K562 (cell line): ENCODE results near the gene ATRN. TPM values are rescaled to one million over a fixed set of nuclear protein-coding genes. Genes with fewer than 3 reads are reported as not detected.

Source experiments
- ATAC-seq: fragments of 200-7000 bp; cut with Tn5 transposase; 3 replicates; pipeline ENCODE4 v1.9.1; 2020; ENCODE audit warnings: moderate library complexity
- BruUV-seq: library from RNA; stranded (reverse); fragments of 400-500 nt; replicated peaks from 2 replicates; lab custom pipeline; 2021; lab: Mats Ljungman, UMichigan
- CTCF ChIA-PET: fragments of 300-600 bp; formaldehyde crosslinking; extraction: SDS; loops from one replicate; lab custom pipeline; 2021; ENCODE audit warnings: low intra/inter-chr PET ratio; lab: Yijun Ruan, JAX
- POLR2A ChIA-PET: fragments of 300-600, 350-650 bp; sonication (Branson Sonifier 250); formaldehyde crosslinking; extraction: SDS; loops from one replicate; lab custom pipeline; 2021; ENCODE audit warnings: antibody characterized with exemption, inconsistent platforms; lab: Yijun Ruan, JAX
- DNase-seq, 4 experiments: peaks; one replicate each; pipeline versions ENCODE4 v3.0.0 to v3.0.0-alpha.2; 2011 to 2018; ENCODE audit warnings: low spot score in 3 of 4, mixed read lengths in 3 of 4; ENCODE audit errors: extremely low read depth in 1 of 4
- FAIRE-seq: peaks from 2 replicates; lab custom pipeline; 2011; peaks lifted over from hg19 to GRCh38; lab: Jason Lieb, UNC
- H2AFZ ChIP-seq: 2 replicates; pipeline ENCODE4 v1.6.0; 2011; ENCODE audit warnings: low read depth, low read length, control low read depth, inconsistent platforms
- H3K27ac ChIP-seq: fragments of 200-600 bp; 3 replicates; pipeline ENCODE4 v1.8.0; 2011; ENCODE audit warnings: low read depth, mild to moderate bottlenecking, control low read depth, inconsistent platforms, low read length, moderate library complexity, mixed read lengths; ENCODE audit errors: extremely low read depth
- H3K27me3 ChIP-seq, 2 experiments: fragments of 300-600 bp in 1 of 2; 2 replicates in 1 of 2; 3 replicates in 1 of 2; pipeline versions ENCODE4 v1.6.0 to v1.8.0; 2011; ENCODE audit warnings: inconsistent platforms in 2 of 2, low read length in 2 of 2, mild to moderate bottlenecking in 1 of 2, mixed read lengths in 1 of 2, moderate library complexity in 1 of 2; ENCODE audit not compliant: control insufficient read depth in 2 of 2, insufficient read depth in 2 of 2
- H3K36me3 ChIP-seq: fragments of 300-600 bp; 3 replicates; pipeline ENCODE4 v1.8.0; 2011; ENCODE audit warnings: mild to moderate bottlenecking, low read length, inconsistent platforms; ENCODE audit not compliant: control insufficient read depth, insufficient read depth
- H3K4me1 ChIP-seq, 2 experiments: fragments of 200-600 bp in 1 of 2; replicated peaks in 1 of 2; 2 replicates in 1 of 2; 3 replicates in 1 of 2; pipeline versions ENCODE4 v1.5.1 to v1.8.0; 2011; ENCODE audit warnings: inconsistent platforms in 2 of 2, low read length in 2 of 2, mild to moderate bottlenecking in 1 of 2, mixed read lengths in 1 of 2, moderate library complexity in 1 of 2; ENCODE audit not compliant: control insufficient read depth in 2 of 2, insufficient read depth in 2 of 2
- H3K4me2 ChIP-seq: 2 replicates; pipeline ENCODE4 v1.6.1; 2011; ENCODE audit warnings: low read length, control low read depth, inconsistent platforms, mixed read lengths; ENCODE audit not compliant: insufficient read depth
- H3K4me3 ChIP-seq: fragments of 200-600 bp; sonication (generic), shearing (Covaris generic); 2 replicates; pipeline ENCODE4 v1.5.1; 2016; ENCODE audit warnings: control low read depth, inconsistent platforms
- H3K79me2 ChIP-seq: fragments of 200-600 bp; 3 replicates; pipeline ENCODE4 v1.8.0; 2011; ENCODE audit warnings: low read length, inconsistent platforms; ENCODE audit not compliant: control insufficient read depth, insufficient read depth
- H3K9ac ChIP-seq, 2 experiments: 2 replicates each; pipeline versions ENCODE4 v1.6.0 to v1.6.1; 2011; ENCODE audit warnings: low read depth in 2 of 2, low read length in 2 of 2, control low read depth in 1 of 2, inconsistent platforms in 1 of 2, mild to moderate bottlenecking in 1 of 2, mixed read lengths in 1 of 2; ENCODE audit not compliant: insufficient read depth in 1 of 2
- H3K9me1 ChIP-seq: one replicate; pipeline ENCODE4 v1.6.0; 2011; ENCODE audit warnings: inconsistent platforms, mild to moderate bottlenecking, low read length, moderate library complexity; ENCODE audit not compliant: control insufficient read depth, insufficient read depth
- H3K9me3 ChIP-seq: replicated peaks from 2 replicates; pipeline ENCODE4 v1.5.1; 2011; ENCODE audit warnings: low read depth, low read length, inconsistent platforms; ENCODE audit not compliant: control insufficient read depth, insufficient read depth
- H4K20me1 ChIP-seq: replicated peaks from 2 replicates; pipeline ENCODE4 v1.6.1; 2011; ENCODE audit warnings: low read length, inconsistent platforms, mixed read lengths; ENCODE audit not compliant: control insufficient read depth, insufficient read depth
- BRF2 ChIP-seq: IDR thresholded peaks from 3 replicates; pipeline ENCODE4 v1.6.1; 2011; ENCODE audit warnings: borderline replicate concordance, mild to moderate bottlenecking; ENCODE audit not compliant: insufficient read length, insufficient read depth
- CREB1 ChIP-seq, 2 experiments: sonication (generic) in 1 of 2; formaldehyde crosslinking in 1 of 2; IDR thresholded peaks; 2 replicates each; pipeline versions ENCODE4 v1.6.1 to v1.8.0; 2012 to 2022; ENCODE audit warnings: inconsistent platforms in 1 of 2, mild to moderate bottlenecking in 1 of 2, missing genetic modification reagents in 1 of 2, moderate library complexity in 1 of 2
- E2F1 ChIP-seq: sonication (generic); formaldehyde crosslinking; IDR thresholded peaks from 2 replicates; pipeline ENCODE4 v1.8.1; 2023; ENCODE audit warnings: mild to moderate bottlenecking, missing genetic modification reagents, moderate library complexity
- ELF4 ChIP-seq: fragments of 450-650 bp; formaldehyde crosslinking; IDR thresholded peaks from 2 replicates; pipeline ENCODE4 v1.4.0; 2022; ENCODE audit warnings: missing genetic modification characterization
- GTF3C2 ChIP-seq: IDR thresholded peaks from 3 replicates; pipeline ENCODE4 v1.6.1; 2011; ENCODE audit warnings: borderline replicate concordance, mild to moderate bottlenecking, moderate library complexity; ENCODE audit not compliant: insufficient read length; ENCODE audit errors: extremely low read depth
- KDM5B ChIP-seq: fragments of 200-600 bp; sonication (generic); IDR thresholded peaks from 2 replicates; pipeline ENCODE4 v1.6.1; 2012; ENCODE audit warnings: low read depth, mild to moderate bottlenecking, moderate library complexity, low read length, control low read depth, inconsistent platforms; ENCODE audit not compliant: insufficient replicate concordance
- PRPF4 ChIP-seq: fragments of 200-400 bp; formaldehyde crosslinking; IDR thresholded peaks from one replicate; pipeline ENCODE4 v1.6.1; 2017; ENCODE audit warnings: low read length, low read depth, mild to moderate bottlenecking; ENCODE audit not compliant: insufficient read depth, poor library complexity, severe bottlenecking
- SIRT6 ChIP-seq: IDR thresholded peaks from one replicate; pipeline ENCODE4 v1.6.1; 2012; ENCODE audit warnings: low read depth, mild to moderate bottlenecking, control low read depth, inconsistent platforms, low read length, moderate library complexity
- TAL1 ChIP-seq: fragments of 450-650 bp; IDR thresholded peaks from 2 replicates; pipeline ENCODE4 v1.6.1; 2016; ENCODE audit warnings: mild to moderate bottlenecking
- ZBTB26 ChIP-seq: fragments of 450-650 bp; formaldehyde crosslinking; IDR thresholded peaks from 2 replicates; pipeline ENCODE4 v1.4.0; 2022; ENCODE audit warnings: missing genetic modification characterization
- ZBTB34 ChIP-seq: fragments of 250-450 bp; sonication (Bioruptor Pico); IDR thresholded peaks from 2 replicates; pipeline ENCODE4 v1.8.0; 2021; ENCODE audit warnings: mild to moderate bottlenecking, moderate library complexity
- ZNF253 ChIP-seq: fragments of 250-450 bp; sonication (Bioruptor Pico); conservative IDR thresholded peaks from 2 replicates; pipeline ENCODE4 v1.6.1; 2021; ENCODE audit warnings: mild to moderate bottlenecking
- WGBS: fragments of 100-300 bp; shearing (Covaris generic); methylation state at CpG from one replicate; pipeline ENCODE4 v1.1.6; 2016; ENCODE audit warnings: low coverage, mixed read lengths; ENCODE audit not compliant: insufficient coverage; ENCODE audit errors: missing lambda C conversion rate; 5-methylcytosine and 5-hydroxymethylcytosine counted together
- in situ Hi-C: fragments of 300-500 bp; cut with MboI; formaldehyde crosslinking; loops from 4 replicates; pipeline ENCODE4 v1.15.0; 2018; ENCODE audit warnings: inconsistent platforms, mixed read lengths
- intact Hi-C: fragments of 100-400 bp; cut with micrococcal nuclease; formaldehyde crosslinking; loops from 2 replicates; pipeline ENCODE4 v1.14.2; 2022
- polyA plus RNA-seq, 8 experiments: library from polyadenylated mRNA; depleted of rRNA in 4 of 8; stranded (reverse) in 5 of 8; unstranded in 3 of 8; fragments of >200 nt; fragmentation: Nextera tagmentation in 2 of 8; fragmentation: Illumina TruSeq in 1 of 8; extraction: Ambion mirVana in 2 of 8; extraction: Trizol in 1 of 8; gene quantifications; 2 replicates each; pipeline versions ENCODE4 v1.2.1 to v1.2.3, GENCODE V29; 2011 to 2014; ENCODE audit warnings: inconsistent platforms in 1 of 8, missing spikeins in 1 of 8
- total RNA-seq, 7 experiments: library from RNA; depleted of rRNA in 6 of 7; stranded (reverse); fragments of >200 nt in 6 of 7; fragmentation: Illumina TruSeq in 2 of 7; extraction: Trizol in 2 of 7; gene quantifications; 2 replicates each; pipeline versions ENCODE4 v1.2.1 to v1.2.3, GENCODE V29; 2011 to 2021; ENCODE audit warnings: low replicate concordance in 1 of 7

The ATRN gene
- total and polyA plus RNA-seq, 9 of the 15 experiments (the other 6 are each of a cell fraction or from before 2014, with no cell fraction given) = 0.69 to 16.5 (median 7.6) TPM

- Histone ChIP-seq H3K79me2 (no peaks in the 10 kb centered on the region), H3K27me3 (no peaks in the 10 kb centered on the region), H3K9ac (no peak overlapping the region), H3K9me1 (no peaks in the 10 kb centered on the region), H3K4me3 (no peak overlapping the region), H3K36me3 (no peaks in the 10 kb centered on the region), H3K27ac (no peak overlapping the region), H3K9me3 (no peaks in the 10 kb centered on the region), H4K20me1 (no peaks in the 10 kb centered on the region), H3K4me1 (no peaks in the 10 kb centered on the region), H3K4me2 (no peak overlapping the region), H2AFZ (no peak overlapping the region)
- BruUV-seq = no TSS peak
- DNase-seq = no peak
- ChIA-PET POLR2A (no interaction called here), CTCF (no interaction called here)
- no peak for FAIRE-seq
- intact Hi-C loops = loop anchor here (10.0 kb wide), 1 partner anchor 58 kb away; no protein-coding TSS in a partner anchor
- in situ Hi-C loops = no loop called here
- ATAC-seq = no peak
- 65% methylated on average over 4 of the region's 4 CpGs for WGBS
- TF ChIP-seq BRF2 (no peak), ZBTB34 (CRISPR knock-in tag) (no peak), CREB1 (IDR thresholded peaks at IDR 0.05) (no peak), CREB1 (CRISPR knock-in tag; IDR thresholded peaks at IDR 0.05) (no peak), ELF4 (CRISPR knock-in tag) (no peak), ZBTB26 (CRISPR knock-in tag) (no peak), TAL1 (no peak), PRPF4 (no peak), E2F1 (no peak), KDM5B (no peak), GTF3C2 (no peak), SIRT6 (no peak), ZNF253 (CRISPR knock-in tag) (no peak)
Measured at GRCh38 chr20:3622406-3622805, 151.6 kb downstream of the ATRN start.
